ENCODE measurements around the gene SREBF2. TPM values are rescaled to one million over a fixed set of nuclear protein-coding genes. Genes with fewer than 3 reads are reported as not detected.

Gene SREBF2
- total and polyA plus RNA-seq, 8 donors, result 12.2 to 159 (median 48.3) TPM

DNA sequence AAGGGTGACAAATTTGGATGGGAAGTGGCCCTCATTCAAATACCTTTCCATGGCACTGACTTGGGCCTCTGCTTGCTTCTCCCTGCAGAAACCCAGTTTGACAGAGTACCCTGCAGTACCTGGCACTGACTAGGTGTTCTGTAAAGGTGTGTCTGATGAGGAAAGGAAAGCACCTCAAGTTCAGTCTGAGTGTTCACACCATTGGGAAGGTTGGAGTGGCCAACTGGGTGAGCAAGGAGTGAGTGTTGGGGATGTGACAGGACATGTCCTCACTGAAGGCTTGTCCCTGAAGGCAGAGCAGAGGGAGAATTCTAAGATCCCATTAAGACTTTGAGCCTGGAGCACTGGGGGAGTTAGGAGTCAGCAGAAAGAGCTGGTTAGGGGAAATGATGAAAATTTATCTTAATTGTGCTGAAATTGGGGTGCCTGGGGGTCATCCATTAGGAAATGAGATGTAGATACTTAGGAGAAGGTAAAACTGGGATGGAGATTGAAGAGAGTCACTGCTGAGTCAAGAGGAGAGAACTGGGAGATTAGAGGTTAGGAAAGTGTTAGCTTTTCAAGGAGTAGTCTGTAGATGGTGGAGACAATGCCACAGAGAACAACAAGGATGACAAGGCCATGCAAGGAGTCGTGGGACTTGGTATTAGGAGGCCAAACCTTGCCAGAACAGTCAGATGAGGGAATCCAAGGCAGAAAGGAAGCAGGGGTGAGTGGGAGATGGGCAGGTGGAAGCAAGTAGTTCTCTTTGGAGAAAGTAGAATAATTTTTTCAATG lies 6.1 kb downstream of the SREBF2 start:
- no peaks in the 10 kb centered on the region for H3K9me3 ChIP-seq
- peaks cover 5 to 15% (median 9%) of the 10 kb centered on the region in 4 donors for H3K36me3 ChIP-seq
- TF ChIP-seq POLR2AphosphoS5 (IDR thresholded peaks at IDR 0.05), result no peak
- TF ChIP-seq, protein P1, sequence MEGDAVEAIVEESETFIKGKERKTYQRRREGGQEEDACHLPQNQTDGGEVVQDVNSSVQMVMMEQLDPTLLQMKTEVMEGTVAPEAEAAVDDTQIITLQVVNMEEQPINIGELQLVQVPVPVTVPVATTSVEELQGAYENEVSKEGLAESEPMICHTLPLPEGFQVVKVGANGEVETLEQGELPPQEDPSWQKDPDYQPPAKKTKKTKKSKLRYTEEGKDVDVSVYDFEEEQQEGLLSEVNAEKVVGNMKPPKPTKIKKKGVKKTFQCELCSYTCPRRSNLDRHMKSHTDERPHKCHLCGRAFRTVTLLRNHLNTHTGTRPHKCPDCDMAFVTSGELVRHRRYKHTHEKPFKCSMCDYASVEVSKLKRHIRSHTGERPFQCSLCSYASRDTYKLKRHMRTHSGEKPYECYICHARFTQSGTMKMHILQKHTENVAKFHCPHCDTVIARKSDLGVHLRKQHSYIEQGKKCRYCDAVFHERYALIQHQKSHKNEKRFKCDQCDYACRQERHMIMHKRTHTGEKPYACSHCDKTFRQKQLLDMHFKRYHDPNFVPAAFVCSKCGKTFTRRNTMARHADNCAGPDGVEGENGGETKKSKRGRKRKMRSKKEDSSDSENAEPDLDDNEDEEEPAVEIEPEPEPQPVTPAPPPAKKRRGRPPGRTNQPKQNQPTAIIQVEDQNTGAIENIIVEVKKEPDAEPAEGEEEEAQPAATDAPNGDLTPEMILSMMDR (IDR thresholded peaks at IDR 0.05), result no peak
- no peak for TF ChIP-seq POLR2A (IDR thresholded peaks at IDR 0.05)
- TF ChIP-seq EP300 (IDR thresholded peaks at IDR 0.05), result no peak
- H3K27me3 ChIP-seq, result no peaks in the 10 kb centered on the region
- intact Hi-C loops (cut with DNase I; ENCODE audit: low total_unique reads), result no loop called here
- WGBS, 5 donors, result 41 to 66% (median 55%) methylated on average over 1 of the region's 1 CpG
- H3K4me1 ChIP-seq, result peaks cover 54 to 93% (median 76%) of the 10 kb centered on the region in 4 donors
- H3K27ac ChIP-seq, result peak overlapping the region; percentile 40 to 84 (median 53)
- DNase-seq, result no peak
- H3K4me3 ChIP-seq, result no peak overlapping the region

DNA sequence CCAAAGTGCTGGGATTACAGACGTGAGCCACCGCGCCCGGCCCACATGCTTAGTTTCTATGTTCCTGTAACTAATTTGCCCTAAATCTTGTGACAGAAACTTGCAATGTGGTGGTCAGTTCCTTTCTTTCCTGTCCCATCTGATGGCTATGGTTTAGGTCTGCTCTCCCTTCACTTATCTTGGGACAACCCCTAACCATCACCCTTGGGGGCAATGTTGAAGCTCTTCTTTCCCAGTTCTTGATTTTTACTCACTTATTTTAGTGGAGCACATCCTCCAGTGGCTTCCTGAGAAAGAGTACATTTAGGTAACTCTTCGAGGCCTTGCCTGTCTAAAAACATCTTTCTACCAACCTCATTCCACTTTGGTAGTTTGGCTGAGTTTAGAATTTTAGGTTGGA lies 7.3 kb downstream of the SREBF2 start:
- Histone ChIP-seq H3K4me1 (peaks cover 56 to 93% (median 77%) of the 10 kb centered on the region in 4 donors), H3K9me3 (no peaks in the 10 kb centered on the region), H3K27me3 (no peaks in the 10 kb centered on the region), H3K4me3 (no peak overlapping the region), H3K36me3 (peaks cover 5 to 15% (median 9%) of the 10 kb centered on the region in 4 donors), H3K27ac (peak overlapping the region; percentile 37 to 84 (median 74))
- TF ChIP-seq POLR2AphosphoS5 (IDR thresholded peaks at IDR 0.05) (no peak), EP300 (IDR thresholded peaks at IDR 0.05) (no peak), POLR2A (IDR thresholded peaks at IDR 0.05) (no peak)
- TF ChIP-seq, protein P1 (IDR thresholded peaks at IDR 0.05), result no peak
- WGBS, 5 donors, result 80 to 92% (median 89%) methylated on average over 5 of the region's 5 CpGs
- intact Hi-C loops (cut with DNase I; ENCODE audit: low total_unique reads), result no loop called here
- no peak for DNase-seq

DNA sequence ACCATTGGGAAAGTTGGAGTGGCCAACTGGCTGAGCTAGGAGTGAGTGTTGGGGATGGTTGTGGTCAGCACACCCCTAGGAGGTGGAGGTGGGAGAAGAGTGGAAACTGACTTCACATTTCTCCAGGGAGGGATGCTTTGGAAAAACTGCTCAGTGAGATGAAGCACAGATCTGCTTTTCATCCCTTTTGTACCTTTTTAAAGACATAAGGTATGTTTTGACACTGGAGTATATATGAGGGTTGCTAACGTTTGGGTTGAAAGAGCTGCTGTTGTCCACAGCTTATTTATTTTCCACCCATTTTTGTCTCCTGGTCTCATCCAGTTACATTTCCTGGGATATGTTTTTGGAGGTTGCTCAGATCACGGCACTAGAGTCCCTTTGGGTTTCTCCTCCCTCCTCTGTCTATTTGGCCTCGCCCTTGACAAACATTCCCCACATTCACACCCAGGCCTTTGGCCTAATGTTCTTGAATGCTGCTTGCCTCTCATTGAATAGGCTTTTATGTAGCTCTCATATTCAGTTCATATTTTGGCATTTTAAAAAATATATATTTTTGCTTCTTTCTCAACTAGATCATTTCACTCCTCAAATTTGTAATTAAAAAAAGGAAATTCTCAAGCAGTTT lies 8.3 kb downstream of the SREBF2 start:
- H3K4me3 ChIP-seq, result no peak overlapping the region
- no peak for TF ChIP-seq POLR2A (IDR thresholded peaks at IDR 0.05)
- TF ChIP-seq POLR2AphosphoS5 (IDR thresholded peaks at IDR 0.05), result peak in 1 of 3 donors; percentile 25
- TF ChIP-seq, protein P1 (IDR thresholded peaks at IDR 0.05), result no peak
- peaks cover 5 to 10% (median 7%) of the 10 kb centered on the region in 4 donors for H3K36me3 ChIP-seq
- intact Hi-C loops (cut with DNase I; ENCODE audit: low total_unique reads), result no loop called here
- 22 to 41% (median 31%) methylated on average over 3 of the region's 3 CpGs for WGBS, 5 donors
- H3K27me3 ChIP-seq, result no peaks in the 10 kb centered on the region
- peak; percentile 60 to 69 for DNase-seq
- peak overlapping the region; percentile 68 to 84 (median 74) for H3K27ac ChIP-seq
- H3K4me1 ChIP-seq, result peaks cover 66 to 93% (median 79%) of the 10 kb centered on the region in 4 donors
- H3K9me3 ChIP-seq, result no peaks in the 10 kb centered on the region

DNA sequence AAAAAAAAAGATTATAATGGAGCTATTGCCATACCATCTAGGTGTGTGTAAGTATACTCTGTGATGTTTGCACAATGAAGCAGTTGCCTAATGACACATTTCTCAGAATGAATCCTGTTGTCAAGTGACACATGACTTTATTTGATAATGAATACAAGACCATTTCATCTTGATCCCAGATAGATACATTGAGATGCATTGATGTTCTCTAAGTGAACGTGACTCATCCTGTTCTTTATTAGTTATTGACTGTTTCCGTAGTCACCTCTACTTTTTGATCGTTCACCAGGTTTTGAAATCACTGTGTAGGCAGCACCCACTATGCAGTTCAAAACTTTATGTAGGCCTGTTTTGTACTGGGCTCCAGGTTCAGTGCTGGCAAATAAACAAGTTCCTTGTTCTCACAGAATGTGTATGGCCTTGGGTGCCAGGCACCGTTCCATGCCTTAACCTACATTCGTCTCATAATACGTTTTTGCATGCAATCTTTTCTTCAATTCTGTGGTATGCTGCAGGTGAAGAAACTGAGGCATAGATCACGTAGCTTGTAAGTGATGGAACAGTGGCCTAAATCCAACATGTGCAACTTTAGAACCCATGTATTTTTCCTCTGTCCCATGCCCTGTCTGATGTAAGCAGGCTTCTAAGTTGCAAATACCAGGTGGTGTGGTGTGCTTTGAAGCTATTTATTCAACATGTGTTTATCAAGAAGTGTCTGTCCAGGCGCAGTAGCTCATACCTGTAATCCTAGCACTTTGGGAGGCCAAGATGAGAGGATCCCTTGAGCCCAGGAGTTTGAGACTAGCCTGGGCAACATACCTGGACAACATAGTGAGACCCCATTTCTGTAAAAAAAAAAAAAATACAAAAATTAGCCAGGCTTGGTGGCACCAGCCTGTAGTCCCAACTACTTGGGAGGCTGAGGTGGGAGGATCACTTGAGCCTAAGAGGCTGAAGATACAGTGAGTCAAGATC lies 10.4 kb downstream of the SREBF2 start:
- WGBS, 5 donors, result 36 to 60% (median 49%) methylated on average over 8 of the region's 8 CpGs
- no peak for TF ChIP-seq POLR2A (IDR thresholded peaks at IDR 0.05)
- no peak for TF ChIP-seq POLR2AphosphoS5 (IDR thresholded peaks at IDR 0.05)
- no peak for TF ChIP-seq EP300 (IDR thresholded peaks at IDR 0.05)
- TF ChIP-seq, protein P1 (IDR thresholded peaks at IDR 0.05), result no peak
- peaks cover 83 to 97% (median 94%) of the 10 kb centered on the region in 4 donors for H3K4me1 ChIP-seq

More for the DNA sequence above, 10.4 kb downstream of the SREBF2 start:
- H3K4me3 ChIP-seq, result no peak overlapping the region
- no peaks in the 10 kb centered on the region for H3K9me3 ChIP-seq
- H3K27ac ChIP-seq, result peak overlapping the region; percentile 55 to 84 (median 74)
- no peaks in the 10 kb centered on the region for H3K36me3 ChIP-seq
- intact Hi-C loops (cut with DNase I; ENCODE audit: low total_unique reads), result no loop called here
- no peak for DNase-seq
- H3K27me3 ChIP-seq, result no peaks in the 10 kb centered on the region
